Measurements from ENCODE around the gene MACO1. TPM values are rescaled to one million over a fixed set of nuclear protein-coding genes. Genes with fewer than 3 reads are reported as not detected.

MACO1 gene
- total and polyA plus RNA-seq, 2 experiments from 2014 or later, result 12.4 to 16.8 TPM

GRCh38 chr1:25549273-25550154 lies 118.8 kb downstream of the MACO1 start:
- Histone ChIP-seq H3K4me1 (ENCODE audit: insufficient read depth) (peaks cover 21% of the 10 kb centered on the region), H3K4me3 (no peak overlapping the region), H3K9ac (no peak overlapping the region), H3K27ac (no peak overlapping the region), H3K9me3 (ENCODE audit: low read depth) (no peaks in the 10 kb centered on the region), H4K20me1 (ENCODE audit: insufficient read depth) (no peaks in the 10 kb centered on the region), H3K4me2 (ENCODE audit: unreplicated experiment) (no peak overlapping the region), H3K27me3 (replicated peaks; ENCODE audit: insufficient read depth) (no peaks in the 10 kb centered on the region), H3K9me2 (ENCODE audit: insufficient read depth) (no peaks in the 10 kb centered on the region), H3K36me3 (ENCODE audit: low read depth) (no peaks in the 10 kb centered on the region), H2AFZ (no peak overlapping the region), H3K79me2 (ENCODE audit: insufficient read depth) (peaks cover 56% of the 10 kb centered on the region), H3F3A (ENCODE audit: insufficient read depth) (no peaks in the 10 kb centered on the region)
- no peak for TF ChIP-seq EZH2phosphoT487 (IDR thresholded peaks at IDR 0.05; ENCODE audit: insufficient read depth, low read depth)
- TF ChIP-seq EZH2 (IDR thresholded peaks at IDR 0.05; ENCODE audit: insufficient read depth, poor library complexity, severe bottlenecking), result no peak
- DNase-seq, result no peak
- in situ Hi-C loops (cut with MboI), result no loop called here
- WGBS, 2 experiments (ENCODE audit: low coverage in 1 of 2, low lambda C conversion rate in 2 of 2, missing lambda C conversion rate in 2 of 2), result 86 to 88% methylated on average over 16 to 17 of the region's 19 CpGs

Other genes with a start within 250 kb of the MACO1 start
- gene SYF2, start 198.4 kb upstream of the MACO1 start, total RNA-seq (2014; rRNA removed; shearing (Covaris generic)), result 31.7 and 50.3 TPM in 2 replicates
- gene SYF2, start 198.4 kb upstream of the MACO1 start, polyA plus RNA-seq (2016; fragmentation: Nextera tagmentation; extraction: Ambion mirVana), result 39.9 and 40.5 TPM in 2 replicates
- 138 and 139 TPM in 2 replicates for gene RSRP1, start 183.4 kb upstream of the MACO1 start, total RNA-seq (2014; rRNA removed; shearing (Covaris generic))
- gene RSRP1, start 183.4 kb upstream of the MACO1 start, polyA plus RNA-seq (2016; fragmentation: Nextera tagmentation; extraction: Ambion mirVana), result 86.8 and 113 TPM in 2 replicates
- 0.25 TPM in 1 of 2 replicates, not detected in the other for gene RHD, start 158.4 kb upstream of the MACO1 start, total RNA-seq (2014; rRNA removed; shearing (Covaris generic))
- 0.32 and 0.33 TPM in 2 replicates for gene RHD, start 158.4 kb upstream of the MACO1 start, polyA plus RNA-seq (2016; fragmentation: Nextera tagmentation; extraction: Ambion mirVana)
- gene TMEM50A, start 92.6 kb upstream of the MACO1 start, total RNA-seq (2014; rRNA removed; shearing (Covaris generic)), result 146 and 213 TPM in 2 replicates
- 453 and 455 TPM in 2 replicates for gene TMEM50A, start 92.6 kb upstream of the MACO1 start, polyA plus RNA-seq (2016; fragmentation: Nextera tagmentation; extraction: Ambion mirVana)
- gene RHCE, start 10.1 kb upstream of the MACO1 start, total RNA-seq (2014; rRNA removed; shearing (Covaris generic)), result 0.43 and 0.89 TPM in 2 replicates
- 0.90 and 1.6 TPM in 2 replicates for gene RHCE, start 10.1 kb upstream of the MACO1 start, polyA plus RNA-seq (2016; fragmentation: Nextera tagmentation; extraction: Ambion mirVana)
- gene LDLRAP1, start 112.7 kb downstream of the MACO1 start, total RNA-seq (2014; rRNA removed; shearing (Covaris generic)), result 22.5 and 23.6 TPM in 2 replicates
- gene LDLRAP1, start 112.7 kb downstream of the MACO1 start, polyA plus RNA-seq (2016; fragmentation: Nextera tagmentation; extraction: Ambion mirVana), result 26.9 and 29.5 TPM in 2 replicates
- gene MAN1C1, start 185.9 kb downstream of the MACO1 start, total RNA-seq (2014; rRNA removed; shearing (Covaris generic)), result 0.51 and 1.1 TPM in 2 replicates
- gene MAN1C1, start 185.9 kb downstream of the MACO1 start, polyA plus RNA-seq (2016; fragmentation: Nextera tagmentation; extraction: Ambion mirVana), result 0.29 and 0.43 TPM in 2 replicates

Data from GM23248 (cell line).